HepG2 (cell line): ENCODE results near the gene ARPC1A. TPM values are rescaled to one million over a fixed set of nuclear protein-coding genes. Genes with fewer than 3 reads are reported as not detected.
A peak's percentile ranks its signal among the peaks of the same experiment; 100 is the strongest.

Experiments used
- ARNT2 ChIP-seq: sonication (generic); formaldehyde crosslinking; IDR thresholded peaks from 2 replicates; pipeline ENCODE4 v1.8.0; 2022; ENCODE audit warnings: mild to moderate bottlenecking, low read depth, missing genetic modification reagents, moderate library complexity
- EED ChIP-seq: sonication (generic); formaldehyde crosslinking; IDR thresholded peaks from 2 replicates; pipeline ENCODE4 v1.5.0; 2020; ENCODE audit warnings: mild to moderate bottlenecking, missing genetic modification reagents
- FOSL2 ChIP-seq: sonication (generic); formaldehyde crosslinking; IDR thresholded peaks from 2 replicates; pipeline ENCODE4 v1.4.0; 2020; ENCODE audit warnings: missing genetic modification reagents
- HMGXB4 ChIP-seq, 2 experiments: sonication (generic) in 1 of 2; formaldehyde crosslinking in 1 of 2; IDR thresholded peaks; 2 replicates each; pipeline versions ENCODE4 v1.4.0 to v1.6.1; 2018 to 2020; ENCODE audit warnings: missing genetic modification reagents in 2 of 2, borderline replicate concordance in 1 of 2, low read depth in 1 of 2, mild to moderate bottlenecking in 1 of 2, missing biosample characterization in 1 of 2
- HNRNPH1 ChIP-seq: fragments of 200-400 bp; formaldehyde crosslinking; optimal IDR thresholded peaks from 2 replicates; pipeline ENCODE3; 2017; ENCODE audit warnings: mild to moderate bottlenecking, low read depth, low read length
- KDM6A ChIP-seq: IDR thresholded peaks from 2 replicates; pipeline ENCODE4 v1.6.1; 2016; ENCODE audit warnings: low read depth
- MAFK ChIP-seq, 2 experiments: IDR thresholded peaks in 1 of 2; conservative IDR thresholded peaks in 1 of 2; 2 replicates each; pipeline ENCODE4 v1.6.1; 2011; ENCODE audit warnings: improper control_type of control experiment in 2 of 2, low read length in 2 of 2
- MAZ ChIP-seq, 2 experiments: sonication (generic) in 1 of 2; formaldehyde crosslinking in 1 of 2; IDR thresholded peaks; 2 replicates each; pipeline versions ENCODE4 v1.5.0 to v1.6.1; 2012 to 2020; ENCODE audit warnings: low read depth in 2 of 2, mild to moderate bottlenecking in 2 of 2, borderline replicate concordance in 1 of 2, improper control_type of control experiment in 1 of 2, low read length in 1 of 2, missing genetic modification reagents in 1 of 2, moderate library complexity in 1 of 2
- RELA ChIP-seq: sonication (generic); formaldehyde crosslinking; IDR thresholded peaks from 2 replicates; pipeline ENCODE4 v1.4.0; 2020; ENCODE audit warnings: missing genetic modification reagents
- ZFP36 ChIP-seq: fragments of 150-350 bp; IDR thresholded peaks from 2 replicates; pipeline ENCODE4 v1.6.1; 2018; ENCODE audit warnings: borderline replicate concordance, low read length, low read depth; ENCODE audit not compliant: partially characterized antibody
- ZNF260 ChIP-seq: sonication (generic); formaldehyde crosslinking; IDR thresholded peaks from 2 replicates; pipeline ENCODE4 v1.4.0; 2020; ENCODE audit warnings: missing genetic modification reagents, low read depth, mild to moderate bottlenecking, borderline replicate concordance
- ZNF414 ChIP-seq: sonication (generic); formaldehyde crosslinking; IDR thresholded peaks from 2 replicates; pipeline ENCODE4 v1.5.0; 2020; ENCODE audit warnings: missing genetic modification reagents
- ZNF484 ChIP-seq: sonication (generic); formaldehyde crosslinking; IDR thresholded peaks from 2 replicates; pipeline ENCODE4 v1.5.1; 2020; ENCODE audit warnings: mild to moderate bottlenecking, low read depth, missing genetic modification reagents, borderline replicate concordance
- ZNF567 ChIP-seq: sonication (generic); formaldehyde crosslinking; IDR thresholded peaks from 2 replicates; pipeline ENCODE4 v1.8.1; 2023; ENCODE audit warnings: mild to moderate bottlenecking, missing genetic modification reagents, borderline replicate concordance
- ZNF580 ChIP-seq: IDR thresholded peaks from 2 replicates; pipeline ENCODE4 v1.6.1; 2016; ENCODE audit warnings: low read depth, borderline replicate concordance
- ZSCAN12 ChIP-seq: sonication (generic); formaldehyde crosslinking; IDR thresholded peaks from 2 replicates; pipeline ENCODE4 v1.9.0; 2021; ENCODE audit warnings: mild to moderate bottlenecking, missing genetic modification reagents
- polyA plus RNA-seq, 8 experiments: library from polyadenylated mRNA; depleted of rRNA in 3 of 8; stranded (reverse) in 7 of 8; unstranded in 1 of 8; fragments of >200 nt; fragmentation: Illumina TruSeq in 4 of 8; extraction: Trizol in 4 of 8; gene quantifications; 2 replicates each; pipeline versions ENCODE4 v1.2.1 to v1.2.3, GENCODE V29; 2011 to 2016; ENCODE audit warnings: low read depth in 4 of 8, missing spikeins in 1 of 8, mixed read lengths in 1 of 8; ENCODE audit not compliant: insufficient read depth in 1 of 8
- total RNA-seq, 5 experiments: library from RNA; depleted of rRNA; stranded (reverse); fragments of >200 nt; fragmentation: Illumina TruSeq; extraction: Trizol; gene quantifications; 2 replicates each; pipeline ENCODE4 v1.2.3, GENCODE V29; 2016; ENCODE audit warnings: low read depth in 1 of 5
- TF ChIP-seq, protein P1 (sequence below): sonication (generic); formaldehyde crosslinking; IDR thresholded peaks from 2 replicates; pipeline ENCODE4 v1.5.1; 2020; ENCODE audit warnings: missing genetic modification reagents, mild to moderate bottlenecking, borderline replicate concordance
- TF ChIP-seq, protein P2 (sequence below): sonication (generic); formaldehyde crosslinking; IDR thresholded peaks from 2 replicates; pipeline ENCODE4 v1.5.1; 2020; ENCODE audit warnings: mild to moderate bottlenecking, missing genetic modification reagents

ARPC1A gene
- total and polyA plus RNA-seq, 2 of the 13 experiments (the other 11 are each of a cell fraction or from before 2014, with no cell fraction given), result 44.3 to 88.5 TPM

- TF ChIP-seq HMGXB4 (CRISPR knock-in tag; IDR thresholded peaks at IDR 0.05; ENCODE audit: borderline replicate concordance in 1 of 2, low read depth in 1 of 2) (peak in 1 of 2 experiments; percentile 53; a peak in 1 of 4 replicates), MAFK (conservative IDR thresholded peaks at IDR 0.05 in 1 of 2, IDR thresholded peaks at IDR 0.05 in 1 of 2; ENCODE audit: low read length in 2 of 2) (no peak), ZNF414 (CRISPR knock-in tag) (no peak), ZFP36 (no peak), RELA (CRISPR knock-in tag) (no peak), ZNF567 (CRISPR knock-in tag) (no peak; the same call in 1 of the 2 replicates), EED (CRISPR knock-in tag) (no peak), ARNT2 (CRISPR knock-in tag) (peak; percentile 80; the same call in 1 of the 2 replicates), FOSL2 (CRISPR knock-in tag) (no peak), KDM6A (CRISPR knock-in tag) (no peak), HNRNPH1 (no peak), ZNF260 (CRISPR knock-in tag) (no peak), ZSCAN12 (CRISPR knock-in tag) (peak; percentile 66; the same call in 1 of the 2 replicates), MAZ (IDR thresholded peaks at IDR 0.05; ENCODE audit: borderline replicate concordance, low read depth, low read length) (no peak; the same call in 1 of the 2 replicates), MAZ (CRISPR knock-in tag; IDR thresholded peaks at IDR 0.05; ENCODE audit: low read depth) (peak; percentile 27; the same call in 1 of the 2 replicates), ZNF580 (CRISPR knock-in tag) (no peak; the same call in 1 of the 2 replicates), ZNF484 (CRISPR knock-in tag) (no peak)
- TF ChIP-seq, protein P1, sequence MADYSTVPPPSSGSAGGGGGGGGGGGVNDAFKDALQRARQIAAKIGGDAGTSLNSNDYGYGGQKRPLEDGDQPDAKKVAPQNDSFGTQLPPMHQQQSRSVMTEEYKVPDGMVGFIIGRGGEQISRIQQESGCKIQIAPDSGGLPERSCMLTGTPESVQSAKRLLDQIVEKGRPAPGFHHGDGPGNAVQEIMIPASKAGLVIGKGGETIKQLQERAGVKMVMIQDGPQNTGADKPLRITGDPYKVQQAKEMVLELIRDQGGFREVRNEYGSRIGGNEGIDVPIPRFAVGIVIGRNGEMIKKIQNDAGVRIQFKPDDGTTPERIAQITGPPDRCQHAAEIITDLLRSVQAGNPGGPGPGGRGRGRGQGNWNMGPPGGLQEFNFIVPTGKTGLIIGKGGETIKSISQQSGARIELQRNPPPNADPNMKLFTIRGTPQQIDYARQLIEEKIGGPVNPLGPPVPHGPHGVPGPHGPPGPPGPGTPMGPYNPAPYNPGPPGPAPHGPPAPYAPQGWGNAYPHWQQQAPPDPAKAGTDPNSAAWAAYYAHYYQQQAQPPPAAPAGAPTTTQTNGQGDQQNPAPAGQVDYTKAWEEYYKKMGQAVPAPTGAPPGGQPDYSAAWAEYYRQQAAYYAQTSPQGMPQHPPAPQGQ (CRISPR knock-in tag), result no peak
- TF ChIP-seq, protein P2, sequence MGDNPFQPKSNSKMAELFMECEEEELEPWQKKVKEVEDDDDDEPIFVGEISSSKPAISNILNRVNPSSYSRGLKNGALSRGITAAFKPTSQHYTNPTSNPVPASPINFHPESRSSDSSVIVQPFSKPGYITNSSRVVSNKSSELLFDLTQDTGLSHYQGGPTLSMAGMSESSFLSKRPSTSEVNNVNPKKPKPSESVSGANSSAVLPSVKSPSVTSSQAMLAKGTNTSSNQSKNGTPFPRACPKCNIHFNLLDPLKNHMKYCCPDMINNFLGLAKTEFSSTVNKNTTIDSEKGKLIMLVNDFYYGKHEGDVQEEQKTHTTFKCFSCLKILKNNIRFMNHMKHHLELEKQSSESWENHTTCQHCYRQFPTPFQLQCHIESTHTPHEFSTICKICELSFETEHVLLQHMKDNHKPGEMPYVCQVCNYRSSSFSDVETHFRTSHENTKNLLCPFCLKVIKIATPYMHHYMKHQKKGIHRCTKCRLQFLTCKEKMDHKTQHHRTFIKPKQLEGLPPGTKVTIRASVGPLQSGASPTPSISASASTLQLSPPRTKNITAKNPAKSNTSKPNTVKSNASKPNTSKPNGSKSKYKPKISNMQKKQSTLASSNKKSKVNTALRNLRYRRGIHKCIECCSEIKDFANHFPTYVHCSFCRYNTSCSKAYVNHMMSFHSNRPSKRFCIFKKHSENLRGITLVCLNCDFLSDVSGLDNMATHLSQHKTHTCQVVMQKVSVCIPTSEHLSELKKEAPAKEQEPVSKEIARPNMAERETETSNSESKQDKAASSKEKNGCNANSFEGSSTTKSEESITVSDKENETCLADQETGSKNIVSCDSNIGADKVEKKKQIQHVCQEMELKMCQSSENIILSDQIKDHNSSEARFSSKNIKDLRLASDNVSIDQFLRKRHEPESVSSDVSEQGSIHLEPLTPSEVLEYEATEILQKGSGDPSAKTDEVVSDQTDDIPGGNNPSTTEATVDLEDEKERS (CRISPR knock-in tag), result no peak
Measured at GRCh38 chr7:99374111-99375064, 48.7 kb downstream of the ARPC1A start, which contains the start of gene ARPC1B (continued).
